Measurements from ENCODE around the gene SLC6A12. TPM values are rescaled to one million over a fixed set of nuclear protein-coding genes. Genes with fewer than 3 reads are reported as not detected.
"Not testable (repeated sequence)": the region's sequence is repeated elsewhere in the genome, so short reads cannot be mapped to it uniquely, and the experiment has no call there.

SLC6A12 gene
- polyA plus RNA-seq, 1 donor = 16.7 TPM

- DNase-seq = no peak
These were observed 21.0 kb upstream of the SLC6A12 start for GRCh38 chr12:234891-235415.

- DNase-seq = no peak
These were observed 20.1 kb upstream of the SLC6A12 start for GRCh38 chr12:234019-234418.

DNA sequence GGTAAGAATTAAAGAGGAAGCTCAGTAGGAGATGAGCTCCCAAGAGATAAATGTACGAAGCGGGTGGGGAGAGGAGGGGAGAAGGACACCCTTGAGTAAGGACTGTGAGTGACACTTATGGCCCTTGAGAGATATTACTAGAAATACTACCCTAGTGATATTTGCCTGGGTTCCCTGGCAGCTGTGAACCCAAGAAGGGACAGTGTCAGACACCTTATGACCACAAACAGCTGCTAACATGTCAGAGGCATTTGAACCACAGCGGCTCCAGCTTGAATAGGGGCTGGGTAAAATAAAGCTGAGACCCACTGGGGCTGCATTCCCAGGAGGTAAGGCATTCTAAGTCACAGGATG lies 19.6 kb upstream of the SLC6A12 start:
- no peak for DNase-seq

DNA sequence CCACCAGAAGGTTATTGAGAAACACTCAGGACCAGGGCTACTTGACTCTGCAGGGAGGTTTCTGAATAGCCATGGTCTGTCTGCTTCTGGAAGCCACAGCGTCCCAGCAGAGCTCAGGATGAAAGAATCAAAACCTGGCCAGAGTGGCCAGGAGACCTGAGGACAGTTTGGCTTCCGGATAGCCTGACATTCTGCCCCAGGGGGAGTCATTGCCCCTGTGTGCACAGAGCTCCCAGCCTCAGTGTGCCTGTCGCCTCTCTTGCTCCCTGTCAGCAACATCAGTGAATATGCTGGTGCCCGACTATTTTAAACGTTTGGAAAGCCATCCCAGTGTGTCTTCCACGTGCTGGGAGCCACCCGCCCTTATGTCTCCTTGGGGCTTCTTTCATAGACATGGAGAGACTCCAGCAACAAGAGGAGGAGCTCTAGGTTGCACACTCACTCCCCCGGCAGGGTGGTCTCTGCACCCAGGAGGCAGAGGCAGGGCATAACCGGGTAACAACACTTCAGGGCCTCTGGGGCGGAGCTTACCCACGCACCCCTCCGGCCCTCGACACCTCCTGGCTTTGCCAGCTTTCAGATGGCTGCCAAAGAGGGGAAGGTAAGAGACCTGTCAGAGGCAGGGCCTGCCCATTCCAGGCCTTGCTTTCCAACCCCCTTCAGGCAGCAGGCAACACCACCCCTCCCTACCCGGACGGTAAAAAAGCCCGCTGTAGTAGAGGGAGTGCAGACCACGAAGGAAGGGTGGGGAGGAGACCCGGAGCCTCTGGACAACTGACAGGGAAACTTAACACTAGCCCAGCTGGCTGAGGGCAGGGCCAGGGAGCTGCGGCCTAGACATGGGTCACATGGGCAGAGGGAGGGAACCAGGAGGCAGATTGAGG lies 19.0 kb upstream of the SLC6A12 start:
- no peak for DNase-seq

DNA sequence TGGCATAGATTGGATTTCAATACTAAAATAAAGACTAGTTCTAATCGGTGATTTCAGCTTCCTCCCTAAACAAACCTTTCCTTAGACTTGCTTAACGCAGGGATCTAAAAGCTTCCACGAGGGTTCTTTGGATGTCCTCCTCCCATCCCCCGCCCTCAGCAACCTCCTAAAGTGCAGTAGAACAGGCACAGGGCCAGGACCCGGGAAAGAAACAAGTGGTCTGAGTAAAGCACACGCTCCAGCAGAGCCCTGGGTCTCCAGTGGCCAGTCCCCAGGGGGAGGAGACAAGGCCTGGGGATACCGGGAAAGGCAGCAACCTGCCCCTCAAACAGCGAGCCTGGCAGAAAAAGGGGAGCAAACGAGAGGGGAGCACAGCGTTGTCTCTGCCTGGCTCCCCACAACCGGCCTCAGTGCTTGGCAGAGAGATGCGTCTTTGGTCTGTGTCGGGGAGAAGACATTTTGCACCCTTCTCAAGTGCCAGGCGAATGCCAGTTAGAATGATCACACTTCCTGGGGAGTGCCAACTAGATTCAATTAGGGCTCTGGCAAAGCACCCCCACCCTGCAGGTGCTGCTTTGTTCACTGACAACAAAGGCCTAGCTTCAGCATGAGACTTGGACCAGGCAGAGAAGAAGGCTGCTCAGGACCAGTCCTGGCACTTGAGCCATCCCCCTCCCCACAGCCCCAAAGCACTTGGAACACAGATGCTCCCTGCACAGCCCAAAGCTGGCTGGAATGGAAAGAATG lies 17.1 kb upstream of the SLC6A12 start:
- DNase-seq = no peak

GRCh38 chr12:229441-230191 lies 15.7 kb upstream of the SLC6A12 start:
- no peak for DNase-seq

DNA sequence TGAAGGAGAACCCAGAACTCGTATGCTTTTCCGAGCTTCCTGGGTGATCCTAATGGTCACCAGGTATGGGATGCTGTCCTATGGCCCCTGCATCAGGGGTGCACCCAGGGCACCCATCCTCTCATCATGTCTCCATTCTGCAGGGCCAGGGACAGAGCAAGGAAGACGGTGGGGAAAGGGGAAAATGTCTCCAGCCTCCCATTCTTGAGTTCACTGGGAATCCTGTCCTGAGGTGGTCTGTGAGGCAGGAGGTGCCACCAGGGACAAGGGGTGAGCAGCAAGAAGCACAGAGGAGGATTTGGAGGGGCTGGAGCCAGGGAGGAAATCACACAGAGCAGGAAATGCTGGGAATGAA lies 14.9 kb upstream of the SLC6A12 start:
- no peak for DNase-seq

GRCh38 chr12:227923-228845 lies 14.2 kb upstream of the SLC6A12 start:
- DNase-seq = no peak

- no peak for DNase-seq
These were observed 13.4 kb upstream of the SLC6A12 start for GRCh38 chr12:227286-227915.

DNA sequence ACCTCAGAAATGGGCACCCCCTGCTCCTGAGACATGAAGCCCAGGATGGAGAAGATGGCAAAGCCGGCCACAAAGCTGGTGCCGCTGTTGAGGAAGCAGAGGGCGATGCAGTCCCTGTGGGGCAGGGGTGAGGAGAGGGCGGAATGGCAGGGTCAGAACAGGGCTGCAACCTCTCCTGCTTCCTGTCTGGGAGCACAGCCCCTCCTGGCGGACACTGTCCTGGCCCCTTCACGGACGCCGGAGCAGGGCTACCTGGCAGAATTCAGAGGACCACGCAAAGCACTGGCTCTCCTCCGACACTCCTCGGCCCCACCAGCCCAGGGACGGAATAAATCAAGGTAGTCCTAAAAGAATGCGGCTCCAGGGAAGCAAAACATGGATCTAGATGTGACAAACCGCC lies 12.4 kb upstream of the SLC6A12 start:
- no peak for DNase-seq

- no peak for DNase-seq
These were observed 11.1 kb upstream of the SLC6A12 start for GRCh38 chr12:225012-225411.

GRCh38 chr12:224330-224729 lies 10.4 kb upstream of the SLC6A12 start:
- no peak for DNase-seq

DNA sequence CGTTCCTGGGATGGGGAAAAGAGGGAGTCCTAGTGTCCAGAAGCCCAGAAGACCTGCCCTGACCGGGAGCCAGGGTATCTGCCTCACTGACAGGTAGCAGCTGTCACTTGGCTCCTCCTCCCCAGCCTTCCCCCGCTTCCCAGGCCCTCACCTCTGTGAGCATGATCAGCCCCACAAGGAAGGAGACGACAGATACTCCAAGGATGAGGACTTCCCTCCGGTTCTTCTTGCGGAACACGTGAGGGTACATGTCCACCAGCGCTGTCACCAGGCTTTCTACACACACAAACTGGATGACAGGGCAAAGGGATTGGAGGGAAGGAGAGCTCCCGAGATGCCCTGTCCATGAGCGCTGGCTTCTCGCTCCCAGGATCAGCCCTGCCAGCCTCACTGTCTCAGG lies 9.9 kb upstream of the SLC6A12 start:
- no peak for DNase-seq

DNA sequence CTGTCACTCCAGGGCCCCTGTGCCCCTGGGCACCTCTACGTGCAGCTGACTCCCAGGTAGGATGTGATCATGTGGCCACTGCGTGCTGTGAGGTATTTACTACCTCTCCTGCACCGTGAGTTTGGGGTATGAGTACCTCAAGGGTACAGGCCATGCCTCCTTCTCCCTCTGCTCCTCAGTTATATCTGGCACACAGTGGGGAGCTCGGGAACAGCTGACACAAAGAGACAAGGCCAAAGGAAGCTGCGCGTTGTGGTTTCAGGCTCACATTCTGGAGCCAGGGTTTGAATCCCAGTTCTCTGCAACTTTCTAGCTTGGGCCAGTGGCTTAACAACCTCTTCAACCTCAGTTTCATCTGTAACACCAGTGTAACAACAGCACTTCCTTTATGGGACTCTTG lies 7.8 kb upstream of the SLC6A12 start:
- DNase-seq = no peak

- no peak for DNase-seq
These were observed 7.1 kb upstream of the SLC6A12 start for GRCh38 chr12:220946-221550.

DNA sequence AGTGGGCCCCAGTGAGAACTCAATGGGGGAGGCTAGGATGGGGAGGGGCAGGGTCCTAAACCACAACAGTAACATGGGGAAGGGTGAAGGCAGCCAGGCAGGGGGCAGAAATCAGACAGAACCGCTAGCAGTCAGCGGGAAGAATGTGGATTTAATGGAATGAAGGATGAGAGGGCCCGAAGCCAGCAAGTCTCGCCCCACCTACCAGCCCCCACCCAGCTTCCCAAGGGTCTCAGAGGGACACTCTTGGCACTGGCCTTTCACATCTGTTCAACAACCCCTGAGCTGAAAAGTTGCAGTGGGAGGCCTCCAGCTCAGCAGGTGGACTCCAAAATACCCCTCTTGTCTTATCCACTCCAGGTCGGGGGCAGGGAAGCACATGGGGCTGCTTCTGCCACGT lies 6.5 kb upstream of the SLC6A12 start:
- no peak for DNase-seq

DNA sequence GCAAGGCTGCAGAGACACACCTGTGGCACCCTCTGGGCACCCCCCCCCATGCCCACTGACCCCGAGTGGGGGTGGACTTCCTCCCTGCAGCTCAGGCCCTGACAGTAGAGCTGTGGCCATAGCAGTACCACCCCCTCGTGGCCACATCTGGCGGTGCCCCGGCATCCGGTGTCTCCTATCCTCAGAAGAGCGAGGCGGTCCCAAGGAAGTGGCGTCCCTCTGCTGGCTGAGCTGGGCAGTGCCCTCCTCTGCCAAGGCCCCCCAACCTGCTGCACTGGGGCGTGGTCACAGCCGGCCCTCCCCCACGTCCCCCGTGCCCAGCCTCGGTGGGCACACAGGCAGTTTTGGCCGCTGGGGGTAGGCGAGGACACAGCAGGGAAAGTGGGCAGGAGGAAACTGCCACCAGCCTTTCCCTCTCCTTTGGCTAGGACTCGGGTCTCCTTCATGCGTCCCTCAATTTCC lies 6.0 kb upstream of the SLC6A12 start:
- no peak for DNase-seq

GRCh38 chr12:218728-219590 lies 5.0 kb upstream of the SLC6A12 start:
- DNase-seq = no peak

DNA sequence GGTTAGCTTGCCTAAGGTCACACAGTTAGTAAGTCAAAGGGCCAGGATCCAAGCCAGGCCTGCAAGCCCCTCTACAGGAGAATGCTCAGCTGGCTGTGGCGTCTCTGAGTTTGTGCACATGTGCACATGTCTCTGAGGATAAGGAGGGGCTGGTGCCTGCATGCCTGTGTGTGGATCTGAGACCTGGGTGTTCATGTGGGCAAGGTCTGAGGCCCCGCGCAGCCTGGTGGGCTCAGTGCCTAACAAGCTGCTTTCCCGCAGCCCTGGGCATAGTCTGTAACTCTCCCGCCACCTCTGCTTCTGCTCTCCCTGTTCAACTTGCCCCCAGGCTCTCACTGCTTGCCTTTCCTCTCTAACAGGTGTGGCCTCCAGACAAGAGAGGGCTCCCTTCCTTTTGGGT lies 4.3 kb upstream of the SLC6A12 start:
- no peak for DNase-seq

DNA sequence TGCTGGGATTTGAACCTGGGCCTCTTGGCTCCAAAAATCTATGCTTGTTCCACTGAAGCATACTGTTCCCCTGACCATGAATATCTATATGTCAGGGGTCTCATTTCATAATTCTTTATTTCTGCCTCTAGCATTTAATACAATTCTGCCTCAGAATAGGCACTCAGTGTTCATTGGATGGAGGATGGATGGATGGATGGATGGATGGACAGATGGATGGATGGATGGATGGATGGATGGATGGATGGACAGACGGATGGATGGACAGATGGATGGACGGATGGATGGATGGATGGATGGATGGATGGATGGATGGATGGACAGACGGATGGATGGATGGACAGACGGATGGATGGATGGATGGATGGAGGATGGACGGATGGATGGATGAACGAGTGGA lies 3.1 kb upstream of the SLC6A12 start:
- DNase-seq = not testable (repeated sequence)

Measured in left kidney (tissue), 2 donors.